DMS53 treated with DMSO at 0.1 percent for 48 hours (cell line): ENCODE measurements around the gene SDC4.
A peak's percentile ranks its signal among the peaks of the same experiment; 100 is the strongest.

ENCODE experiments used
- DNase-seq: peaks from one replicate; lab custom pipeline; 2025; ENCODE audit not compliant: unreplicated experiment; lab: John Stamatoyannopoulos, UW

The SDC4 gene

DNA sequence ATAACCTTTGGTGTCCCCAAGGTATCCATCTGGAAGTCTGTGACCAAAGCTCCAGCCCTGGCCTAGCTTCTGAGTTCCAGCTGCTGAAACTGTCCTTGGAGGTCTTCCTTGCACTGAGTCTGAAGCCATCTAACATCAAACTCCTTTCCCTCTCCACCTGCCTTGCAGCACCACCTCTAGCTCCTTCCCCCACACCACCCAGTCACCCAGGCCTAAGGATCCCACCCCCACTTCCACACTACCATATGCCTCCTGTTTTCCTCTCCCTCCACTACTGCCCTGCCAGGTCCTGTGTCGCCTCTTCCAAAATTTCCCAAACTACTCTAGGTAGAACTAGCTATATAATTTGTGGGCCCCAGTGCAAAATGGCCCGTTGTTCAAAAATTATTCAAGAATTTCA, 29.3 kb downstream of the SDC4 start:
- DNase-seq, result no peak

DNA sequence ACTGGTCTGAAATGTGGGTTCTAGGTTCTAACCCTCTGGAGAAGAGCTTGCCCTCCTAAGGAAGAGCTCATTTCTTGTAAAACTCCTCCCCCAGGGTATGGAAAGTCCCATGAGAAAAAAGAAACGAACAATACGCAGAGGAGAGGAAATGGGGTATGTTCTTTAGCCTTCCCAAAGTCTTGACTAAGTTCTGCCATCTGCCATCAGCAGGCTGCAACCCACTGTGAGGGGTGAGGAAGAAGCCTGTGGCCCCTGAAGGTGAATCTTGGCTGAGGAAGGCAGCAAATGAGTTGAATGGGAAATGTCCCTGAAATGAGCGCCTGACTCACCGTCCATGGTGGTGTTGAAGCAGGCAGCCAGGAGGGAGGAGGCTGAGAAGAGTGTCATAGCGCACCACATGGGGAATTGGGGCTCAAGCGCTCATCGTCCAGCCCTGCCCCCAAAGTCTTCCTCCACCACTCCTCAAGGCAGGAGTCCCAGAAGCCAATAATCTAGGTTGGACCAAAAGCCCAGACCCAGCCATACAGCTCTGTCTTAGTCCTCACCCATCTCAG, 29.8 kb downstream of the SDC4 start:
- DNase-seq, result no peak

DNA sequence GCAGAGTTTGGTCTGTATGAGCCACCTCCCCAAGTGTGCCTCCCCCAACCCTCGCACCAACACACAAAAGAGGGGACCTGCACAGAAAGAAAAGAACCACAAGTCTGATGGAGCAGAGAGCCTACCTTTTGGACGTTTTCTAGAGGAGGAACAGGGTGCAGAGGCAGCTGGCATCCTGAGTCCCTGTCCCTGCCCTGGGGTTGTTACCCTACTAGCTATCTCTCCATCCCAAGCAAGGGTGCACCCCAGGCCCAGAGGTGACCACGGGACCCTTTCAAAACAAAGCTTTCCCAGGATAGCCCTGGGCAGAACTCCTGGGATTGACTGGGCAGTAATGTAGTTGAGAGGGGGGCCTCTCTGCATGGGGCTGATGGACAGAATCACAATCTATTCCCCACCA, 30.4 kb downstream of the SDC4 start:
- DNase-seq, result no peak

DNA sequence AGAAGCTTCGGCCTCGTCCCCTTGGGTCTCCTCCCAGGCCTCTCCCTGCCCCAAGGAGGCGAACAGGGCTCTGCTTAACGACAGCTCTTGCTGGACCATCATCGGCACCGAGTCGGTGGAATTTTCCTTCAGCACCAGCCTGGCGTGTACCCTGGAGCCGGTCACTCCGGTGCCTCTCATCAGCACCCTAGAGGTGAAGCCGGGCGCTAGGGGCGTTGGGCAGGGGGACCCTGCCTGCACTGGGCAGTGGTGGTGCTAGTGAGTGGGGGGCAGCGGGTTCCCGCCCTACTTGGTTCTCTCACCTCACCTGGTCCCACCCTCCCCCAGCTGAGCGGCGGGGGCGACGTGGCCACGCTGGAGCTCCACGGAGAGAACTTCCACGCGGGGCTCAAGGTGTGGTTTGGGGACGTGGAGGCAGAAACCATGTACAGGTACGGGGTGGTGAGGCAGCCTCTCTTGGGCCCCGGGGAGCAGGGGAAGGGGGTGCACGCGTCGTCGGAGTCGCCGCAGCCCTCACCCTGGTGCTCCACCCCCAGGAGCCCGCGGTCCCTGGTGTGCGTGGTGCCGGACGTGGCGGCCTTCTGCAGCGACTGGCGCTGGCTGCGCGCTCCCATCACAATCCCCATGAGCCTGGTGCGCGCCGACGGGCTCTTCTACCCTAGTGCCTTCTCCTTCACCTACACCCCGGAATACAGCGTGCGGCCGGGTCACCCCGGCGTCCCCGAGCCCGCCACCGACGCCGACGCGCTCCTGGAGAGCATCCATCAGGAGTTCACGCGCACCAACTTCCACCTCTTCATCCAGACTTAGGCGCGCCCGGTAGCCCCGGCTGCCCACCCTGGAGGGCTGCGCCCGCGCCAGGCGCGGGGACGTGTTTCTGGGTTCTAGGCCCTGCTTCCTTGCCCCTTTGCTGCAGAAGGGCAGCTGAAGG, 31.8 kb downstream of the SDC4 start:
- DNase-seq, result no peak

DNA sequence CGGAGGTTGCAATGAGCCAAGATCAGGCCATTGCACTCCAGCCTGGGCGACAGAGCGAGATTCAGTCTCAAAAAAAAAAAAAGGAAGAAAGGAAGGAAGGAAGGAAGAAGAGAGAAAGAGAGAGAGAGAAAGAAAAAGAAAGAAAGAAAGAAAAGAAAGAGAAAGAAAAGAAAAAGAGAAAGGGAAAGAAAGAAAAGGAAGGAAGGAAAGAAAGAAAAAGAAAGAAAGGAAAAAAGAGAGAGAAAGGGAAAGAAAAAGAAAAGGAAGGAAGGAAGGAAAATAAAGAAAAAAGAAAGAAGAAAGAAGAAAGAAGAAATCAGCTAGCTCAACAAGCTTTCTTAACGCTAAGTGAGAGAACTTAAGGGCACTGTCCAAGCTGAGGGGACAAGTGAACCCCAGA, 32.6 kb downstream of the SDC4 start:
- DNase-seq, result no peak

DNA sequence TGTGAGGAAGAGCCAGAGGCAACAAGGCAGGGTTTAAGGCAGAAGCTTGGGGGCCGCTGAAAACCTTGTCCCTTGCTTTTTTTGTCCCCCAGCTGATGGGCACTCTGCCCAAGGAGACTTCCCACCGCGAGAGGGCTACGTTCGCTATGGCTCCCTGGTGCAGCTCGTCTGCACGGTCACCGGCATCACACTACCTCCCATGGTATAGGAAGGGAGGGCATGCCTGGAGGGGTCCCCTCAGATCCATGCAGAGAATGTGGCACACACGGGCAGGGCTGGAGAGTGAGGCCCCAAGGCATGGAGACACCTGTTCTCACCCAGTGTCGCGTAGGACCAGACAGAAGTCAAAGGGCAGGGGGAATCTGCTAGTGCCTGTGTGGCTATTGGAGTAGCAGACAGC, 34.3 kb downstream of the SDC4 start:
- DNase-seq, result no peak

DNA sequence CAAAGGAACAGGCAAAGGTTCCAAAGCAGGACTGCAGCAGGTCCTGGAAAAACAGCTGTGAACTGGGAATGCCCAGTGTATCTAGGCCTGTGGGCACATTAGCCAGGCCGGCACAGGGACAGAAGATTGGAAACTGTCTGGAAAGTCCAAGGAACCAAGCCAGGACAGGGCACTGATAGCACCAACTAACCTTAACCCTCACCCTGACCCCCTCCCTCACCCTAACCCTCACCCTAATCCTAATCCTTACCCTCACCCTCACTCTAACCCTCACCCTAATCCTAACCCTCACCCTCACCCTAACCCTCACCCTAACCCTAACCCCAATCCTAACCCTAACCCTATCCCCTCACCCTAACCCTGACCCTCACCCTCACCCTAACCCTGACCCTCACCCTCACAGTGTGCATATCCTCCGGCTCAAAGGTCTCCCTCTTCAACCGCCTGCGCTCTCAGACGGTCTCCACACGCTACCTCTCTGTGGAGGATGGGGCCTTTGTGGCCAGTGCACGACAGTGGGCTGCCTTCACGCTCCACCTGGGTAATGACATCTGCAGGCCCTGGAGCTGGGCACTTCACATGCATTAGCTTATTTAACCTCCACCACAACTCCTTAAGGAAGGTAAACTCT, 35.0 kb downstream of the SDC4 start:
- no peak for DNase-seq

DNA sequence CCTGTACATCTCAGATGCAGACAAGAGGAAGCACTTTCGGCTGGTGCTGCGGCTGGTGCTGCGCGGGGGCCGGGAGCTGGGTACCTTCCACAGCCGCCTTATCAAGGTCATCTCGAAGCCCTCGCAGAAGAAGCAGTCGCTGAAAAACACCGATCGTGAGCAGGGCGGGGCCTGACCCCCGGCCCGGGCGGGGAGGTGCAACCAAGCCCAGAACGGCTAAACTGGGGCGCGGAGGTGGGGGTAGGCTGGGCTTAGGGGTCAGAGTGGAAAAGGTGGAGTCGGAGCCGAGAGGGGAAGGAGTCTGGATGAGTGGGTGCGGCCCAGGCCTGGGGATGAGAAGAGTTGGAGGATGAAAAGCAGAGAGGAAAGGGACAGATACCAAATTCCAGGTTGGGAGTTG, 36.0 kb downstream of the SDC4 start:
- no peak for DNase-seq

DNA sequence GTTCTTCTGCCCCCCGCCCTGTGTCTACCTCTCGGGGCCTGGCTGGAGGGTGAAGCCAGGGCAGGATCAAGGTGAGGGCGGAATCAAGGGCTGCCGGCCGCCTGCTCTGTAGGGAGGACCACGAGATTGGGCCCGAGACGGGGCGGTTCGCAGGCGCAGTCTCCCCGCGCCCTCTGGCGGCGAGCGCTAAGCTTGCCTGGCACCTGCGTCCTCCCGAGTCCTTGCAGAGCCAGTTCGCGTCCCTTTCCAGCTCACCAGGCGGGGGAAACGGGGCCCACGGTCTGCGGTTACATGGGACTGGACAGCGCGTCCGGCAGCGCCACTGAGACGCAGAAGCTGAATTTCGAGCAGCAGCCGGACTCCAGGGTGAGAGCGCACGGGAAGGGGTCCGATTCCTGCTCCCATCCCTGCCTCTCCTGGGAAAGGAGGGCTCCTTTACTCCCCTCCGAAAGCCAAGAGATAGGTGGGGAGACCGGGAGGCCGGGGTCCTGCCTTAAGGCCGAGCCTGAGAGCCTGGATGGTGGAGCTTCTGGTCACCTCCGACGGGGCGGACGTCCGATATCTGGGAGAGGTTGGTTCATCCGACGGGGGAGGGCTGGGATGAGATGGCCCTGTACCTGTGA, 36.5 kb downstream of the SDC4 start:
- DNase-seq, result peak; percentile 72

DNA sequence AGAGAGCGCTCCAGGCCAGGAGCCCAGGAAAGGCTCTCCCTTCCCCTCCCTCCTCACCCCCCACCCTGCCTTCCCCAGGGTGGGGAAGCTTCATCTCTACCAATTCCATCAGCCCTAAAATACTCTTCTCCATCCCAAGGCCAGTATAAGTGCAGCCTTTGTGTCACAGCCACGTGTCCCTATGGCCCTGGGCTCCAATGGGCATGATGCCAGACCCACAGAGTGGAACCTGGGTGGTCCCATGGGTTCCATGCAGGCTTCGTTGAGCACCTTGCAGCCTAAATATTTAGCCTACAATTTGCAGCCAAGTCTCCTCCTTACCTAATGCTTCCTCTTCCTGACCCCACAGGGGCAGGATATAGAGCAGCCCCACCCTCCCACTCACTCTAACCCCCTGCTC, 39.1 kb downstream of the SDC4 start:
- DNase-seq, result no peak

DNA sequence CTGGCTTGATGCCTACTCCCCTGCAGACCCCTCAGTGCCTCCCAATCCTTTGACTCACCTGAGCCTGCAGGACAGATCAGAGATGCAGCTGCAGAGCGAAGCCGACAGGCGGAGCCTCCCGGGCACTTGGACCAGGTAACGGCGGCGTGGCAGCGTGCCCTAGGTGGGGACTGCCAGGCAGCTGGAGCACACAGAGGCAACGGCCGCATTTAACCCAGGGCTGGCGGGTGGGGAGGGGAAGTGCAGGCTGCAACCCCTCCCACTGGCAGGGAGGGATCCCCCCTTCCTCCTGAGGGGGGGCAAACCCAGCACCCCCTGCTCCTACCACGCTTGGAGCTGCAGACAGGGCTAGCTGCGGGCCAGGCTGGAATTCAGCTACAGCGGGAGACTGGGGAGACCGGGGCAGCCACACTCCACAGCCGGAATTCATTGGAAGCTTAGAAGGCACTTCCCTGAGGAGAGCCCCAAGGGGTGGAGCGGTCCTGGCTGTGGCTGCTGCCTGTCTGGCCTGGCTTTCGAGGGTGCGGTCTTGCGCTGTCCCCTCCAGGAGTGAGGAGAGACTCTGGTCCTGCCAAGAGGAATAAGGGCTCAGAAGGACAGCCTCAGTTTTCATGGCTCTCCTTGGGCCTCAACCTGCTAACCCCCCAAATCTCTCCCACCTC, 40.0 kb downstream of the SDC4 start, which contains the start of gene MATN4:
TSS of gene MATN4 (minus strand) at position 183 of the 662 bp plus-strand sequence. CDS start 2,717 bp downstream, outside the sequence.
- peak; percentile 28 for DNase-seq

DNA sequence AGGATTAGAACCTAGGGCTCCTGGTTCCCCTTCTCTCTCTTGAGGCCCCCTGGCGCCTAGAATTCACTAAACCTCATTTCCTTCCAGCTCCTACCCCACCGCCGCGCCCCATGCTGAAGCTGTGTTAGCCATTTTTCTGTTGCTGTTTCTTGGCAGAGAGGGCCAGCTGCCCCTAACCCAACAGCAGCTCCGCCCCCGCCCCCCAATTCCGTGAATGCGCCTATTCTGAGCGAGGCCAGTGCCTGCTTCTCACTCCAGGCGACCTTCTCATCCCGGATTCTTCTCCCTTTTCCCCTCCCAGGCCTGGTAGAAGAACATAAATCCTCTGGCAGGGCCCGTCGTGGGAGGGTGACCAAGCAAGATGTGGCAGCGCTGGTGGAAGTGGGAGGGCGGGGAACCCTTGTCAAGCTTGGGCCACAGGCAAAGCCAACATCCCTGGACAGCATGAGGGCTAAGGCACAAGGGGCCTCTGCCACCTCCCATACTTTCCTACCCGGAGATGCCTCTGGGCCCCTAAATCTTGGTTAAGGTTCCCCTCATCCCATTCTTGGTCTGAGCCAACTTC, 41.1 kb downstream of the SDC4 start:
- no peak for DNase-seq

DNA sequence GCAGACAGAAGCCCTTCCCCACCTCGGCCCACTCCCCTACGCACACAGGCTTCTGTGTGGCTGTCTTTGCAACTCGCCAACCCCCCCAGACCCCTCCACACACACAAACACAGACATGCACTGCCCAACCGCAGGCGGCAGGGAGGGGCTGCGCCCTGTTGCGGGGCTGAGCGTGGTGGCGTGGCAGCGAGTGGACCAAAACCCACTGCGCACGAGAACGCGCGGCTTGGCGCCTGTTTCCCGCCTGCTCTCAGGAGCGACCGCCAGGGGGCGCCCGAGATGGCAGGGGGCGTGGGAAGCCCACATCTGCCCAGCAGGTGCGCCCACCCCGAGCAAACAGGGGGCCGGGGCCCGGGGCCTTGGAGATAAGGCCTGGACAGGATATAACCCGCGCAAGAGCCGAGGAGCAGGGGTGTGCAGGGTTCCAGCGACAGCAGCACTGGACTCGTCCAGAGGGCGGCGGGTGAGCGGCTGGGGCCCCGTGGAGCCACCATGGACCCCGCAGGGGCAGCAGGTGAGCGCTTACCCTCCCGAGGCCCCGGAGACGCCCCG, 41.7 kb downstream of the SDC4 start, which contains the start of gene RBPJL:
TSS of gene RBPJL (plus strand) at position 410 of the 552 bp plus-strand sequence. CDS start at position 493, 83 bp downstream.
- DNase-seq, result no peak

DNA sequence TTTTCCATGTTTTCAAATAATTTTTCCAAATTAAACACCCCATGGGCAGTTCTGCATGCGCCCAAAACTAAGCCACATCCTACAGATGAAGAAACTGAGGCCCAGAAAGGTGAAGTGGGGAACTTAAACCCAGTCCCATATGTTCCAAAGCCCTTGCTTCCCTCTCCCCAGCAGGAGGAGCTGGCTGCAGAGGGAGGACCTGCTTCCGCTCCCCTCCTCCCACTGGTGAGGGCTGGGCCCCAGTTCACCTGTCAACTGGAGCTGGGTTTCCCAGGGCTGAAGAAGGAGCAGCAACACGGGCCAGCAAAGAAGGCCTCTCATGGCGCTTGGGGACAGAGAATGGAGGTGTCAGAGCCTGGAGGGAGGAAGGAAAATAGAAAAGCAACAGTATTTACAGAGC, 43.0 kb downstream of the SDC4 start:
- peak; percentile 34 for DNase-seq

DNA sequence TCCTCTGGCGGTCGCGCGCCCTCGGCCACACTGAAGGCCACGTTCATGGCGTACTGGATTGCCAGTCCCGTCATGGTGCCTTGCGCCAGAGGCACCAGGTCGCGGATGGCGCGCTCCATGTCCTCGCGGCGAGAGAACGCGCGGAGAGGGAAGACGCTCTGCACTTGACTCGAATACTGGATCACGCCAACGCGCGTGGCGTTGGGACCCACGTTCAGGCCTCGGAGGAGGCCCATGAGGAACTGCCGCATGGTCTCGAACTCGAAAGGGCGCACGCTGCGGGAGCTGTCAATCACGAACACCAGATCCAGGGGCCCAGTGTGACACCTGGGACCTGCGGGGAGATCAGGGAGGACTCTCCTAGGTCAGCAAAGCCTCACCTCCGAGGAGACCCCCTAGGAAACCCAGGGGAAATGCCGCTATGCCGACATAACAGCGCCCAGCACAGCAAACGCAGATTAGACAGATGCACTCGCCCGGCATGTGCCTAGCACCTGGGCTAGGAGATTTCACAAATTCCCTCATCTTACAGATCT, 43.7 kb downstream of the SDC4 start:
- DNase-seq, result no peak

DNA sequence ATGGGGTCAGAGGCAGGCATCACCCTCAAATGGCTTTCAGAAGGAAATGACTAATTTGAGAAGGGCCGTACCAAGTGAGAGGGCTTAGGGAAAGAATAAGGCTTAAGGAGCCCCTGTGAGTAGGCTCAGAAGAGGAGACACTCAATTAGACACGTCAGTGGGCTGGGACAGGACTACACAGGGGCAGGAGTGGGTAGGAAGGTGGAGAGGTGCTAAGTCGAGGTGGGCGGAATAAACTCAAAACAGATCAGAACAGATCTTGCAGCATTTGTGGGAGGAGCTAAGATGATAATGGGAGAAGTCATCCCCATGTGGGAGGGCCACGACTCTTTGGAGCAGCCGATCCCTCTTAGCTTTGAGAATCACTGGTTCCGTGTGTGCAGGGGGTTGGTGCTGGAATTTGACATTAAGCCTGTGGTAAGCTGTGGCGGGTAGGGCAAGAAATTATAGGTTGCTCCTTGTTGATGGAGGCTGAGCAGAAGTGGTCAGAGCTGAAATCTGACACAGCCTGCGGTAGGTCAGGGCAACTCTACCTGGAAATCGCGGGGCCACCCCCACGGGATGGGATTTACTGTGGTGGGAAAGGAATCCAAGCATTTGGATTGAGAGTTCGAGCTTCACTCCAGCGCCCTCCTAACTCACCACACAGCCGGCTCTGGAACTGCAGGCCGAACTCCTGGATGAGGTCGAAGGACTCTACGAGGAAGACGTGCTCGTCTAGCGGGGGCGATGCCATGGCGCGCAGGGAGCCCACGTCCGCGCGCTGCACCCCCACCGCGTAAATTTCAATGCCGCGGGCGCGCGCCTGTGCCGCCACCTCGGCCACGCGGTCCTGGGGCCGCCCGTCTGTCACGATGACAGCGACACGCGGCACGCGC, 44.4 kb downstream of the SDC4 start:
- no peak for DNase-seq

DNA sequence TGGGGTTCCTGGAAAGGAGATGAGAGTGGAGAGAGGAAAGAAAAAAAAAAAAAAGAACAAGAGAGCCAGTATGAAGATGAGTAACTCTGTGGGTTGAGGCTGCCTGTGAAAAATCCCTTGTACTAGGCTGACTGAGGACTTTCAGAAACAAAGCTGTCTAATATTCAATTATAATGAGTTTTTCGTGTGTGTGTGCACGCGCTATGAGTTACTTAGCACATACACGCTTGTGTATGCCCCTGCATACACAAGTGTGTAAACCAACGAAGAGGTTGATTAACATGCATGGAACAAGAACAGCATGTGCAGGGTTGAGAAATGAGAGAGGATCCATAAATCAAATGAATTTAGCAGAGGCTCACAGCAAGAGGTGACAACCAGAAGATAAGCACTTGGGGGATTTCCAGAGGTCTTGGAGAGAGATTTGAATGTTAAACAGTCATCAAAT, 46.4 kb downstream of the SDC4 start:
- DNase-seq, result no peak

DNA sequence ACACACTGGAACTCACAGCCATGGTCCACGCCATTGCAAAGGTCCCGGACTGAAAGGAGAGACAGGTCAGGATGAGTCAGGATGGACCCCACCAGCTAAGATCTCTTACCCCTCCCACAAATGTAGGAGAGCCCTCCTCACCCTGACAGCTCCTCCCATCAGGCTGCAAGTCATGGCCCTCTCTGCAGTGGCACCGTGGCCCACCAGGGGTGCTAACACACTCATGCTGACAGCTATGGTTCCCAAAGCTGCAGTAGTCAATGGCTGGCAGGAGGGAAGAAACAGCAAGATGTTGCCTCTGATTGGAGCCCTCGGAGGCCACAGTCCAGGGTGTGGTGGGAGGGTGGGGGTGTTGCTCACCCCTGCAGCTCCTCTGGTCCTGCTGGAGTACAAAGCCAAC, 47.3 kb downstream of the SDC4 start:
- peak; percentile 12 for DNase-seq

DNA sequence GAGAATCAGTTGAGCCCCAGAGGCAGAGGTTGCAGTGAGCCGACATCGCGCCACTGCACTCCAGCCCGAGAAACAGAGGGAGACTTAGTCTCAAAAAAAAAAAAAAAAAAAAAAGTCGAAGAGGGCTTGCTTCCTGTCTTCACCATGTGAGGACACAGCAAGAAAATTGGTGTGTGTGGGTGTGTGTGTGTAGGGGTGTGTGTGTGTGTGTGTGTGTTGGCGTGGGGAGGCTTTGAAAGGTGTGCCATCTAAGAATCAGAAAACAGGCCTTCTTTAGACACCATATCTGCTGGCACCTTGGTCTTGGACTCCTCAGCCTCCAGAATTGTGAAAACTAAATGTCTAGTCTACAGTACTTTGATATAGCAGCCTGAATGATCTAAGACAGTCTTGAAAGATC, 48.4 kb downstream of the SDC4 start:
- DNase-seq, result no peak
